Measurements from ENCODE around the gene XRN2.
"Not testable (repeated sequence)": the region's sequence is repeated elsewhere in the genome, so short reads cannot be mapped to it uniquely, and the experiment has no call there.

The XRN2 gene

DNA sequence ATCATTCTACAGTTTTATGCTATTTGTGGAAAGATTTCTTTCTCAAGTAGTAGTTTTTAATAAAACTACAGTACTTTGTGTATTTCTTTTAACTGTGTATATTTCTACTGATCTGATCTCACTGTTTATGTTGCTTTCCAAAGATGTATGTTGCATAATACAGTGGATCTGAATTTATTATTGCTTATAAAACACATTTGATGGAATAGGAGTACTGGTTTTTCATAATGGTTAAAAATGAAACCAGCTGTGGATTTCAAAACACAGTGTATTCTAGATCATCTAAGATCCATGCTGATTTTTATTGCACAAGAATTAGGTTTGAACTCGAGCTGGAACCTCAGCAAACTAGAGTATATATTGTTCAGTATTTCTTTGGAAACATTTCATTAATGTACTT lies 86.2 kb downstream of the XRN2 start:
- no peak for DNase-seq (ENCODE audit: low read depth in 2 of 2)

- no peak for DNase-seq (ENCODE audit: low read depth in 2 of 2)
These were observed 87.6 kb downstream of the XRN2 start for GRCh38 chr20:21390768-21391167.

DNA sequence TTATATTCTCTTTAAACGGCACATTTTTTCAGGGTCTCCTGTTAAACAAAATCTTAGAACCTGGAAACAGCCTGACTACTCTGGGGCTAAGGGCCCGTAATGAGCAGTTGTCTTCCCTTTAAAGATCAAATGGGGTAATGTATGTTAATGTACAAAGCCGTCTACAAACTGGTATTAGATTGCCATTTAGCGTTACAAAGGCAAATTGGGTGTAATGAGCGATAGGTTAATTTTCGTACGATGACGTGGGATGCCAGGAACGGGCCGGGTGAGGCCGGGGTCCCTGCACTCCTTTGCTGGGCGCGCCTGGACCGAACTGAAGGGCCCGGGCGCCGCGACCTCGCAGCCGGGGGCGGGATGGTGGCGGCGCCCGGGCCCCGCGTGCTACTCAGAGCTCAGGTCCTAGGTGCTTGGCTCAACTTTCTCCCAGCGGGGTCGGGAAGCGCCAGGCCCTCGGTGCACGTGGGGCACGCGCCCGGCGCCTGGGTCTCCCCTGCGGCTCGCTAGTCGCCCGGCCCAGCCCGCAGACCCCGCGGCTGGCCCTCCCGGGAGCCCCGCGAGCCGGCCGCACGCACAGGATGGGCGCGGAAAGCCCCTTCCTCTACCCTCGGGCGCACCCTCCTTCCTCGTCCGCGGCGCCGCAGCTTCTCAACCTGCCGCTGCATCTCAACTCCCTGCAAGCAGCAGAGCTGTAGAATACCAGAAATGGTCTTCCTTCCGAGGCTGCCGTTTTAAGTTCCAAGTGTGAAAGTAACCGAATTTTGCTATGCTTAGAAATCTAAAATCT lies 88.2 kb downstream of the XRN2 start:
- no peak for DNase-seq (ENCODE audit: low read depth in 2 of 2)

DNA sequence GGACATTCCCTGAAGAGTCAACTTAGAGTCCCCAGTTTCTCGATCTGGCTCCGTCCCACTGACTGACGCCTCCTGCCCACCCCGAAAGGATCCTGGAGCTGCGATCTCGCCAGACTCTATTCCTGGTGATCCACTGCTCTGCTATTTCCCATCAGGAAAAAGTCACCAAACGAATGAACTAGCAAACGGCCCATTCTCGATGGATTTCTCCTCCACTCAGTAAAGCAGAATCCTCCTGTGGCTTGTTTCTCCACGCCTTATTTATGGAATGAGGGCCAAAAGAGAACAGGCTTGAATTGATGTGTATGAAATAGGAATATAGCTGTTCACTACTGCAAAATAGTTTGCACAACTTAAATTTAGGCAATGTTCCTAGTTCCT lies 88.8 kb downstream of the XRN2 start:
- DNase-seq (ENCODE audit: low read depth in 2 of 2) = no peak

DNA sequence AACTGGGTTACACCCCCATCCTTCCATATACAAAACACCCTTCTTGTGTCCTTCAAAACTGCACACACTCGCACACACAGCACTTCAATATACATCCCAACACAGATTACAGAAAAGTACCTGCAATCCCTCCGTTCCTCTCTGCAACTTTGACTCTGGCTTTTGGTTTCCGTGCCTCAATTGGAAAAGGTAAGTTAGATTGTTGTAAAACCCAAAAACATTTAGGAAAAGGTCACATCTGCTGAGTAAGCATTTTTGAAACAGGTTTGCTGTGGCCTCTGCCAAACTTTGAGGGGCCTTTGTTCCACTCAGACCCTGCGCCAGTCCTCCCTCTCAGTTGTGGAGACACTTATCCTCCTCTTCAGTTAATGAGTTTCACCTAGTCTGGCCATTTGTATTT lies 90.0 kb downstream of the XRN2 start:
- DNase-seq (ENCODE audit: low read depth in 2 of 2) = no peak

DNA sequence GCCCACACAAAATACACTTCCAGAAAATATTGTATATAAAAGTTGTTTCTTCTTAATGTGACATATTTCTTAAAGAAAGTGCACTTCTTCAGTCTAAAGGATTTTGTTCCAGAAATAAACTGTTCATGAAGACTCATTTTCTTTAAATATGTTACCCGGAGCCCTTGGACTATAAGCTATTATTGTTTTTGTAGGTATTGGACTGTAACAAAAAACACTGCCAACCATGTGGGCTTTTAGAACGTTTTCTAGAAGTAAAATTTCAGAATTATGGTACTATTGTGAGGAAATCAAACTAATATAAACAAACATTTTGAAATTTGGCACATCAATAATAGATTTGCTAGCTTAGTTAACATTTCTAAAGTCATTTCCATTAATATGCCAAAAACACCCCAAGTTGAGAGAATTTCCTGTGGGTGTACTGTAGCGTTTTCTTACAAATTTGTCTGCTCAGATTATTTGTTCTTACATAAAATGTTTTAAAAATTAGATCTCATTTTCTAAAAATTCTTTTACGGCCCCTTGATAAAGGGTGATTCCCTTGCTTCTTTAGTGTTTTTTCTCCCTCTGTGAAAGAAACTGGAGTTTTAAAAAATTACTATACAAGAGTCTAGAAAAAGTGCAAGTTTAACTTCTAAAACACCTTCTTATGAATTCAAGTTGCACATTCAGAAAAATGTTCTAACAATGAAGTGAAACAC lies 90.8 kb downstream of the XRN2 start:
- DNase-seq (ENCODE audit: low read depth in 2 of 2) = no peak

DNA sequence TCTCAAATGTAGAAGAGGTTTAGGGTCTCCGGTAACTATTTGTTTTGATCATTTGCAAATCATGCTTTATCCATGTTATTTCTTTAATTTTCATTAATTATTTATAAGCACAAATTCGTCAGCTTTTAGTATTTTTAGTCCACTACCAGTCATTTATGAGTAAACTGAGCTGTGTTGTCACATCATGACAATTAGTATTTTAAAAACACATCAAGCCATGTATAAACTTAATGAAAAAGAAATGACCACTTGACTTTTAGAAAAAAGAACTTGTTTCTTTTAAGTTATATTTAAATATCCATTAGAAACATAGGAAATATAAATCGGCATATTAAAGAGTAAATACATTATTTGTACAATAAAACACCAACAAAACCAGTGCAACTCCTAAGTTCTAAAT lies 91.4 kb downstream of the XRN2 start:
- no peak for DNase-seq (ENCODE audit: low read depth in 2 of 2)

GRCh38 chr20:21395051-21395665 lies 92.0 kb downstream of the XRN2 start:
- no peak for DNase-seq (ENCODE audit: low read depth in 2 of 2)

GRCh38 chr20:21395666-21396598 lies 92.8 kb downstream of the XRN2 start:
- DNase-seq (ENCODE audit: low read depth in 2 of 2) = peak in 1 of 2 donors; percentile 22

DNA sequence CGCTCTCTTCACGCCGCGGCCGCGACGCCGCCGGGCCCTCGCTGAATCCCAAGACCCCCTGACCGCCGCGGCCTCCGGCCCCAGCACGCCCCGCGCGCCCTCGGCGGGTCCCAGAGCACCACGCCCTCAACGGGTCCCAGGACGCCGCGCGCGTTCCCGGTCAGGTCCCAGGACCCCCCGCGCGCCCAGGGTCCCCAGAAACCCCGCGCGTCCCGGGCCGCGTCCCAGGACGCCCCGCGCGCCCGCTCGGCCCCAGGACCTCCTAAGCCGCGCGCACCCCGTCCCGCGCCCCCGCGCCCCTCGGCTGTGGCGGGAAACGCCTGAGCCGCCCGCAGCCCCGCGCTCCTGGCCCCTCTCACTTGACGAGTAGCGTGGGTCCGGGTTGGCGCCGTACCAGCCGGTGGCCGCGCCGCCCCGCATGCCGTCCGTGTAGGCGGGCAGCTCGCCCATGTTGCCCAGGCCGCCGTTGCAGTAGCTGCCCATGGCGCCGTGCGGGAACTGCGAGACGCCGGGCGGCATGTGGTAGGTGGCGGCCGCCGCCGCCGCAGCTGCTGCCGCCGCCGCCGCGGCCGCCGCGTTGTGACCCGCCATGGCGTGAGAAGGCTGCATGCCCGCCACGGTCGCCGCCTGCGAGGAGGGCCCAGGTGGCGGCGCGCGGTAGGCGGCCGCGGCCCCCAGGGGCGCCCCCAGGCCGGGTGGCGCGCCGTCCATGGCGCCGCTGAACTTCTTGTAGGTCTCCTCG lies 93.6 kb downstream of the XRN2 start:
- no peak for DNase-seq (ENCODE audit: low read depth in 2 of 2)

DNA sequence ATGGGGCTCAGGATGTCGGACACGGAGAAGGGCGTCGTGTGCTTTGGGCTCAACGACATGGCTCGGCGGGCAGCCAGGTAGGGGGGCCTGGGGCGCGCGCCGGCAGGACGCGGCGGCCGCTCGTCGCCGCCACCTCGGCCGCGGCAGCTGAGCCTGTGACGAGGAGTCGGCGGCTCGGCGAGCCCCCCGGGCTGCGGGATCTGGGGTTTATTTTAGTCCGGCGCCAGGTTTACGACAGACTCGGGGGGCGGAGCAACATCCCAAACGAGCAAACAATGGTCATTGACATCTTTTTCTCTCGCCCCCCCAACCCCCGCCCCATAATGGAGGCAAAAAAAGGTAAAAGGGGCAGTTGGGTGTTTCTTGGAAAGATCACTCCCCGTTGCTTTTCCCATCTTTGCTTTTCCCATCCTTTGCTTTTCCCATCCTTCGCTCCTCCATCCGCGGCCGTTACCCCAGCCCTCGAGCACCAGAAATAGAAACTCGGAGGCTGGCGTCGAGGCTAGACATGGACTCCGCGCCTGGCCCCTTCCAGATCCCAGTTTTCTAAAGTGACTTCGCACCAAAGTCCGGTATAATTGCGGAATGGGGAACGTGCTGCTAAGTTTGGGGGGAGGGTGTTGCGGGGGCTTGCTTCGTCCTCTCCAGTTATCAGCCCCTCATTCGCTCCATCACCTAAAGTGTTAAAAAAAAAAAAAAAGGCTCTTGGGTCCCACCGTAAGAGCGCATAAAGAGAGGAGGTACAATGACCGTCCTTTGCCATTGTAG lies 94.4 kb downstream of the XRN2 start, which contains the start of gene NKX2-4:
Gene NKX2-4 (minus strand): TSS at position 186 of the 768 bp plus-strand sequence. CDS start 127 bp downstream, at position 59.
- no peak for DNase-seq (ENCODE audit: low read depth in 2 of 2)

GRCh38 chr20:21398109-21399004 lies 95.2 kb downstream of the XRN2 start:
- DNase-seq (ENCODE audit: low read depth in 2 of 2) = no peak

- no peak for DNase-seq (ENCODE audit: low read depth in 2 of 2)
These were observed 95.9 kb downstream of the XRN2 start for GRCh38 chr20:21399005-21399475.

GRCh38 chr20:21411725-21412124 lies 108.6 kb downstream of the XRN2 start:
- DNase-seq (ENCODE audit: low read depth in 2 of 2) = no peak

DNA sequence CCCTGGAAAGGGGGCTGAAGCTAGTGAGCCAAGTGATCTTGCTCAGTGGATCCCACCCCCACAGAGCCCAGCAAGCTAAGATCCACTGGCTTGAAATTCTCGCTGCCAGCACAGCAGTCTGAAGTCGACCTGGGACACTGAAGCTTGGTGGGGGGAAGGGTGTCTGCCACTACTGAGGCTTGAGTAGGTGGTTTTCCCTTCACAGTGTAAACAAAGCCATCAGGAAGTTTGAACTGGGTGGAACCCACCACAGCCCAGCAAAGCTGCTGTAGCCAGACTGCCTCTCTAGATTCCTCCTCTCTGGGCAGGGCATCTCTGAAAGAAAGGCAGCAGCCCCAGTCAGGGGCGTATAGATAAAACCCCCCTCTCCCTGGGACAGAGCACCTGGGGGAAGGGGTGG lies 110.9 kb downstream of the XRN2 start:
- DNase-seq (ENCODE audit: low read depth in 2 of 2) = not testable (repeated sequence)

DNA sequence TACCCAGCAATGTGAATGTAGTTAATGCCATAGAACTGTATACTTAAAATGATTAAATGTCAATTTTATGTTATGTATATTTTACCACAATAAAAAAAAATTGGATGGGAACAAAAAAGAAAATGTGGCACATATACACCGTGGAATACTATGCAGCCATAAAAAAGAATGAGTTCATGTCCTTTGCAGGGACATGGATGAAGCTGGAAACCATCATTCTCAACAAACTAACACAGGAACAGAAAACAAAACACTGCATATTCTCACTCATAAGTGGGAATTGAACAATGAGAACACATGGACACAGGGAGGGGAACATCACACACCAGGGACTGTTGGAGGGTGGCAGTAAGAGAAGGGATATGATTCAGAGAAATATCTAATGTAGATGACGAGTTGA lies 116.0 kb downstream of the XRN2 start:
- not testable (repeated sequence) for DNase-seq (ENCODE audit: low read depth in 2 of 2)

GRCh38 chr20:21421601-21422236 lies 118.6 kb downstream of the XRN2 start:
- DNase-seq (ENCODE audit: low read depth in 2 of 2) = no peak

DNA sequence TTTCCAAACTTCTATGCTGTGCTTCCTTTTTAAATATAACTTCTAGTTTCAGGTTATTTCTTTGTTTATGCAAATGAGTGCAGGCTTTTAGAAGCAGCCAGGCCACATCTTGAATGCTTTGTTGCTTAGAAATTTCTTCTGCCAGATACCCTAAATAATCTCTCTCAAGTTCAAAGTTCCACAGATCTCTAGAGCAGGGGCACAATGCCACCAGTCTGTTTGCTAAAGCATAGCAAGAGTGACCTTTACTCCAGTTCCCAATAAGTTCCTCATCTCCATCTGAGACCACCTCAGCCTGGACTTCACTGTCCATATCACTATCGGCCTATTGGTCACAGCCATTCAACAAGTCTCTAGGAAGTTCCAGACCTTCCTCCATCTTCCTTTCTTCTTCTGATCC lies 120.6 kb downstream of the XRN2 start:
- not testable (repeated sequence) for DNase-seq (ENCODE audit: low read depth in 2 of 2)

GRCh38 chr20:21424846-21425245 lies 121.7 kb downstream of the XRN2 start:
- no peak for DNase-seq (ENCODE audit: low read depth in 2 of 2)

All from stimulated activated CD4-positive, alpha-beta T cell treated with anti-CD3 and anti-CD28 coated beads, Interleukin-1b, Interleukin-23, amount 100 ng/mL, for 4 hours (primary cell).